Activated B cell treated with CpG ODN at 0.5 μM for 24 hours (primary cell): ENCODE measurements around the gene STPG3. TPM values are rescaled to one million over a fixed set of nuclear protein-coding genes. Genes with fewer than 3 reads are reported as not detected.
A peak's percentile ranks its signal among the peaks of the same experiment; 100 is the strongest.
"Not testable (repeated sequence)": the region's sequence is repeated elsewhere in the genome, so short reads cannot be mapped to it uniquely, and the experiment has no call there.

Source experiments
- ATAC-seq: fragments of 200-7000 bp; cut with Tn5 transposase; one replicate; pipeline ENCODE4 v1.10.0; 2021; ENCODE audit warnings: low read depth, mild to moderate bottlenecking, moderate library complexity
- CTCF ChIA-PET: fragments of 350-600 bp; sonication (Branson Sonifier 250); formaldehyde crosslinking; loops from one replicate; lab custom pipeline; 2021; ENCODE audit warnings: antibody characterized with exemption; lab: Charles Lee
- POLR2A ChIA-PET: fragments of 350-600 bp; sonication (Branson Sonifier 250); formaldehyde crosslinking; loops from one replicate; lab custom pipeline; 2021; ENCODE audit warnings: antibody characterized with exemption; lab: Charles Lee
- DNase-seq: peaks from one replicate; pipeline ENCODE4 v3.0.0; 2022
- H3K27ac Mint-ChIP-seq: one replicate; pipeline ENCODE4 v1.8.0; 2020; ENCODE audit warnings: mixed read lengths
- H3K27me3 Mint-ChIP-seq: one replicate; pipeline ENCODE4 v1.8.0; 2021; ENCODE audit warnings: mixed read lengths
- H3K36me3 Mint-ChIP-seq: one replicate; pipeline ENCODE4 v1.8.0; 2021; ENCODE audit warnings: low read depth, mixed read lengths
- H3K4me1 Mint-ChIP-seq: one replicate; pipeline ENCODE4 v1.8.0; 2021; ENCODE audit warnings: mixed read lengths
- H3K4me3 Mint-ChIP-seq: one replicate; pipeline ENCODE4 v1.8.0; 2020; ENCODE audit warnings: mild to moderate bottlenecking, mixed read lengths
- H3K9me3 Mint-ChIP-seq: one replicate; pipeline ENCODE4 v1.8.0; 2020; ENCODE audit warnings: mixed read lengths
- intact Hi-C: fragments of 100-400 bp; cut with micrococcal nuclease; formaldehyde crosslinking; loops from one replicate; pipeline ENCODE4 v1.15.1; 2024
- total RNA-seq: library from RNA; stranded (reverse); gene quantifications from 2 replicates; pipeline ENCODE4 v1.2.3, GENCODE V29; 2022
- TF ChIP-seq, protein P1 (sequence below): fragments of 200-600 bp; IDR thresholded peaks from one replicate; pipeline ENCODE4 v1.8.0; 2022; ENCODE audit warnings: antibody characterized with exemption, mild to moderate bottlenecking

STPG3 gene
- total RNA-seq, 1 donor from 2014 or later, result not detected

DNA sequence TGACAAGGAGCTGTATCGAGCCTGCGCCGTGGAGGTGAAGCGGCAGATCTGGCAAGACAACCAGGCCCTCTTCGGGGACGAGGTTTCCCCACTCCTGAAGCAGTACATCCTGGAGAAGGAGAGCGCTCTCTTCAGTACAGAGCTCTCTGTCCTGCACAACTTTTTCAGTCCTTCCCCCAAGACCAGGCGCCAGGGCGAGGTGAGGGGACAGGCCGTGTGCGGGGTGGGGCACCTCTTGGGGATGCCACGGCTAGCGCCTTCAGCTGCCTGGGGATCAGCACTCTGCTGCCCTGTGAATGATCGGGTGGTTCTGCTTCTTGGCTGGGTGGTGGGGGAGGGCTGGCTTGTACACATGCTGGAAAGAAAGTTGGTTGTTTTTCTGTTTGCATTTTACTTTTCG, 5.8 kb downstream of the STPG3 start:
- DNase-seq (no peak), ATAC-seq (no peak)
- peaks cover 25% of the 10 kb centered on the region for H3K36me3 Mint-ChIP-seq
- TF ChIP-seq, protein P1, sequence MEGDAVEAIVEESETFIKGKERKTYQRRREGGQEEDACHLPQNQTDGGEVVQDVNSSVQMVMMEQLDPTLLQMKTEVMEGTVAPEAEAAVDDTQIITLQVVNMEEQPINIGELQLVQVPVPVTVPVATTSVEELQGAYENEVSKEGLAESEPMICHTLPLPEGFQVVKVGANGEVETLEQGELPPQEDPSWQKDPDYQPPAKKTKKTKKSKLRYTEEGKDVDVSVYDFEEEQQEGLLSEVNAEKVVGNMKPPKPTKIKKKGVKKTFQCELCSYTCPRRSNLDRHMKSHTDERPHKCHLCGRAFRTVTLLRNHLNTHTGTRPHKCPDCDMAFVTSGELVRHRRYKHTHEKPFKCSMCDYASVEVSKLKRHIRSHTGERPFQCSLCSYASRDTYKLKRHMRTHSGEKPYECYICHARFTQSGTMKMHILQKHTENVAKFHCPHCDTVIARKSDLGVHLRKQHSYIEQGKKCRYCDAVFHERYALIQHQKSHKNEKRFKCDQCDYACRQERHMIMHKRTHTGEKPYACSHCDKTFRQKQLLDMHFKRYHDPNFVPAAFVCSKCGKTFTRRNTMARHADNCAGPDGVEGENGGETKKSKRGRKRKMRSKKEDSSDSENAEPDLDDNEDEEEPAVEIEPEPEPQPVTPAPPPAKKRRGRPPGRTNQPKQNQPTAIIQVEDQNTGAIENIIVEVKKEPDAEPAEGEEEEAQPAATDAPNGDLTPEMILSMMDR, result no peak
- peaks cover 23% of the 10 kb centered on the region for H3K4me1 Mint-ChIP-seq
- H3K27ac Mint-ChIP-seq, result no peak overlapping the region
- POLR2A ChIA-PET, result interaction anchor here (0.5 to 8.5 kb wide), 5 partner anchors 8 to 34 kb away, joined by 3 to 160 read pairs (median 4); partner anchors contain the start of genes RNF208 and TUBB4B
- CTCF ChIA-PET, result no interaction called here
- peak overlapping the region; percentile 90 for H3K4me3 Mint-ChIP-seq
- H3K9me3 Mint-ChIP-seq, result no peaks in the 10 kb centered on the region
- no peaks in the 10 kb centered on the region for H3K27me3 Mint-ChIP-seq
- intact Hi-C loops, result no loop called here

DNA sequence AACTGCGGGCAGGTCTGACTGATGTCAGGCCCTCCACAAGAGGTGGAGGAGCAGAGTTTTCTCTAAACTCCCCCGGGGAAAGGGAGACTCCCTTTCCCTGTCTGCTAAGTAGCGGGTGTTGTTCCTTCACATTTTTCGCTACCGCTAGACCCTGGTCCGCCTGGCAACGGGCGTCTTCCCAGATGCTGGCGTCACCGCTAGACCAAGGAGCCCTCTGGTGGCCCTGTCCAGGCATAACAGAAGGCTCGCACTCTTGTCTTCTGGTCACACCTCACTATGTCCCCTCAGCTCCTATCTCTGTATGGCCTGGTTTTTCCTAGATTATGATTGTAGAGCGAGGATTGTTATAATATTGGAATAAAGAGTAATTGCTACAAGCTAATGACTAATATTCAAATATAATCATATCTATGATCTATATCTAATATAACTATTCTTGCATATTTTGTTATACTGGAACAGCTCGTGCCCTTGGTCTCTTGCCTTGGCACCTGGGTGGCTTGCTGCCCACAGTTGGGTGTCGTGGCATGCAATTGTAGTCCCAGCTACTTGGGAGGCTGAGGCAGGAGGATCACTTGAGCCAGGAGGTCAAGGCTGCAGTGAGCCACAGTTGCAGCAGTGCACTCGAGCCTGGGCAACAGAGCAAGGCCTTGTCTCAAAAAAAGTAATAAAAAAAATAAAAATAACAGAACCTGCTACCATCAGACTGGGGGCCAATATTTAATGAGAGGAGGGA, 11.3 kb downstream of the STPG3 start:
- H3K27ac Mint-ChIP-seq, H3K4me3 Mint-ChIP-seq, H3K27me3 Mint-ChIP-seq, ATAC-seq, H3K9me3 Mint-ChIP-seq, DNase-seq, intact Hi-C loops, H3K4me1 Mint-ChIP-seq: not testable (repeated sequence)
- POLR2A ChIA-PET, result interaction anchor here (0.7 to 1.9 kb wide), 4 partner anchors 15 to 216 kb away, joined by 4 to 11 read pairs (median 5); partner anchors contain the start of genes NPDC1, TOR4A and TUBB4B
- CTCF ChIA-PET, result interaction anchor here (1.1 to 3.2 kb wide), 2 partner anchors 12 to 25 kb away, joined by 3 to 13 read pairs; no protein-coding TSS in a partner anchor
- peaks cover 43% of the 10 kb centered on the region for H3K36me3 Mint-ChIP-seq

DNA sequence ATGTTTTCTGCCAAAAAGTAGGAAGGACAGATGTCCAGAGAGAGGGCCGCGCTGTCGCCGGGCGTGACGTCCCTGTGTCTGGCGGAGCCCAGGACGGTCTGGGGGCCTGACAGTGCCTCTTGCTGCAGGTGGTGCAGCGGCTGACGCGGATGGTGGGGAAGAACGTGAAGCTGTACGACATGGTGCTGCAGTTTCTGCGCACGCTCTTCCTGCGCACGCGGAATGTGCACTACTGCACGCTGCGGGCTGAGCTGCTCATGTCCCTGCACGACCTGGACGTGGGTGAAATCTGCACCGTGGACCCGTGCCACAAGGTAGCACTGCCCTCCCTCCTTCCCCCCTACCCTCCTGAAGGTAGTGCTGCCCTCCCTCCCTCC, 11.8 kb downstream of the STPG3 start:
- Mint-ChIP-seq H3K36me3 (peaks cover 47% of the 10 kb centered on the region), H3K4me3 (no peak overlapping the region), H3K4me1 (peaks cover 11% of the 10 kb centered on the region), H3K9me3 (no peaks in the 10 kb centered on the region), H3K27ac (no peak overlapping the region), H3K27me3 (no peaks in the 10 kb centered on the region)
- no peak for DNase-seq
- ChIA-PET CTCF (interaction anchor here (0.9 to 3.2 kb wide), 3 partner anchors 11 to 26 kb away, joined by 3 to 13 read pairs (median 4); partner anchors contain the start of gene TUBB4B), POLR2A (no interaction called here)
- TF ChIP-seq, protein P1, result no peak
- ATAC-seq, result no peak
- intact Hi-C loops, result no loop called here

DNA sequence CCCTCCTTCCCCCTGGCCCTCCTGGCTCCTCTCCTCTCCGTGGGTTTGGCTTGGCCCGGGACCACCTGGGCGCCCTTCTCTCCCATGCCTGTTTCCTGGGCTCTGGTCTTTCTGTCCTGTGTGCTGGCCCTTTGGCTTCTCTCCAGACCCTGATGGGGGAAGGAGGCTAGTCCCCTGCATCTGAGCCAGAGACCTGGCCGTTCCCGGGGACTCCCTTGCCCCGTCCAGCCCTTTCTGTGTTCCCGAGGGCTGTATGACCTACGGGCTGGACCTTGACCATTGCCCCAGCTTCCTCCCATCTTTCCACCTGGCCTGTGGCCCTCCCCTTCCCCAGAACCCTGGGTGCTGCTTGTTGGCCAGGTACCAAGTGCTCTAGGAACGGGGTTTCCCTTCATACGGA, 12.4 kb downstream of the STPG3 start:
- ChIA-PET CTCF (interaction anchor here (0.9 to 3.2 kb wide), 2 partner anchors 23 to 27 kb away, joined by 4 to 13 read pairs; partner anchors contain the start of gene TUBB4B), POLR2A (no interaction called here)
- TF ChIP-seq, protein P1, result no peak
- H3K4me3 Mint-ChIP-seq, result no peak overlapping the region
- DNase-seq (no peak), ATAC-seq (no peak)
- no peak overlapping the region for H3K27ac Mint-ChIP-seq
- no peaks in the 10 kb centered on the region for H3K9me3 Mint-ChIP-seq
- no peaks in the 10 kb centered on the region for H3K27me3 Mint-ChIP-seq
- intact Hi-C loops, result no loop called here
- H3K36me3 Mint-ChIP-seq, result peaks cover 48% of the 10 kb centered on the region
- peaks cover 17% of the 10 kb centered on the region for H3K4me1 Mint-ChIP-seq

DNA sequence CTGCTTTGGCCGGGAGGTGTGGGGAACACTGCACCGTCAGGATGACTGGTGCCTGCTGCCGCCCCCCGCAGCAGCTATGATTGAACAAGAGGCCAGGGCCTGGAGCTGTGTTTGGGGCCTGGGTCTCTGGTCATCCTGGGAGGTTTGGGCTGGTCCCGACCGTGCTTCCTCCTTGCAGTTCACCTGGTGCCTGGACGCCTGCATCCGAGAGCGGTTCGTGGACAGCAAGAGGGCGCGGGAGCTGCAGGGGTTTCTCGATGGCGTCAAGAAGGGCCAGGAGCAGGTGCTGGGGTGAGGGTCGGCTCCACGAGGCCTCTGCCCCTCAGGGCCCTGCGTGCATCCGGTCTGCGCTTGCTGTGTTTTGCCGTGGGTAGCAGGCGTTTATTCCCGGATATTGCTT, 13.0 kb downstream of the STPG3 start:
- CTCF ChIA-PET, result no interaction called here
- ATAC-seq, result no peak
- Mint-ChIP-seq H3K27me3 (no peaks in the 10 kb centered on the region), H3K4me3 (no peak overlapping the region), H3K27ac (no peak overlapping the region), H3K4me1 (peaks cover 22% of the 10 kb centered on the region), H3K36me3 (peaks cover 47% of the 10 kb centered on the region), H3K9me3 (no peaks in the 10 kb centered on the region)
- intact Hi-C loops, result no loop called here
- no peak for DNase-seq
- POLR2A ChIA-PET, result interaction anchor here (0.7 kb wide), 1 partner anchor 7 kb away, joined by 3 read pairs; no protein-coding TSS in a partner anchor
- TF ChIP-seq, protein P1, result no peak
